ENCODE measurements around the gene CHST12.
"Not testable (repeated sequence)": the region's sequence is repeated elsewhere in the genome, so short reads cannot be mapped to it uniquely, and the experiment has no call there.

Gene CHST12

DNA sequence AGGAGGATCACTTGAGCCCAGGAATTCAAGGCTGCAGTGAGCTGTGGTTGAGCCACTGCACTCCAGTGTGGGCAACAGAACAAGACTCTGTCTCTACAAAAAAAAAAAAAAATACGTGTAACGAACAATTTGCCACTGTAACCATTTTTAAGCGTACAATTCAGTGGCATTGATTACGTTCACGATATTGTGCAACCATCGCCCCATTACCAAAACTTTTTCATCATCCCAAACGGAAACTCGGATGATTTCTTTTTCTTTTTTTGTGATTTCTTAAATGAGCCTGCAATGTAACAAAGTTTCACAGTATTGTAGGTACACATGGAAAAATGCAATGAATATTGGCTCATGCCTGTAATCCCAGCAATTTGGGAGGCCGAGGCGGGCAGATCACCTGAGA is 63.3 kb downstream of the CHST12 start:
- peaks cover 3% of the 10 kb centered on the region for H3K4me1 Mint-ChIP-seq (ENCODE audit: low read depth)
- no peak overlapping the region for H3K4me3 Mint-ChIP-seq
- no peaks in the 10 kb centered on the region for H3K36me3 Mint-ChIP-seq (ENCODE audit: low read depth)
- no peak overlapping the region for H3K27ac Mint-ChIP-seq
- peaks cover 17% of the 10 kb centered on the region for H3K27me3 Mint-ChIP-seq
- H3K9me3 Mint-ChIP-seq, result no peaks in the 10 kb centered on the region
- no peak for DNase-seq

DNA sequence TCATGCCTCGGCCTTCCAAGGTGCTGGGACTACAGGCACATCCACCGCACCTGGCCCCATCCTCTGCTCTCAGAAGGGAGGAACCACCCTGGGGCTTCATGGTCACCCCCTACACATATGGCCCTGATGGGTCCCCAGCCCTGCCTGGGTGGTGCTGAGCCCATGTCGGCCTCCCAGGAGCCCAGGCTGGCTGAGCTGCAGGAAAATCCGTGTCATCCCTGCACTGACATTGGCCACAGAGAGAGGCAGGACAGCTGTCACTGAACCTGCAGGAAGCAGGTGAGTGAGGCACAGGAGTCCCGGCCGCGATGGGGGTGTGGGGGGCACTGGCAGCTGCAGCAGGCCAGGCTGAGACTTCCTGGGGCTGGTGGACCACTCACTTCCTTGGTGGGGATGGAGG is 64.8 kb downstream of the CHST12 start:
- H3K4me3 Mint-ChIP-seq, result no peak overlapping the region
- DNase-seq, result no peak
- H3K27me3 Mint-ChIP-seq, result peaks cover 17% of the 10 kb centered on the region
- H3K9me3 Mint-ChIP-seq, result no peaks in the 10 kb centered on the region
- H3K27ac Mint-ChIP-seq, result no peak overlapping the region
- peaks cover 3% of the 10 kb centered on the region for H3K4me1 Mint-ChIP-seq (ENCODE audit: low read depth)
- no peaks in the 10 kb centered on the region for H3K36me3 Mint-ChIP-seq (ENCODE audit: low read depth)

DNA sequence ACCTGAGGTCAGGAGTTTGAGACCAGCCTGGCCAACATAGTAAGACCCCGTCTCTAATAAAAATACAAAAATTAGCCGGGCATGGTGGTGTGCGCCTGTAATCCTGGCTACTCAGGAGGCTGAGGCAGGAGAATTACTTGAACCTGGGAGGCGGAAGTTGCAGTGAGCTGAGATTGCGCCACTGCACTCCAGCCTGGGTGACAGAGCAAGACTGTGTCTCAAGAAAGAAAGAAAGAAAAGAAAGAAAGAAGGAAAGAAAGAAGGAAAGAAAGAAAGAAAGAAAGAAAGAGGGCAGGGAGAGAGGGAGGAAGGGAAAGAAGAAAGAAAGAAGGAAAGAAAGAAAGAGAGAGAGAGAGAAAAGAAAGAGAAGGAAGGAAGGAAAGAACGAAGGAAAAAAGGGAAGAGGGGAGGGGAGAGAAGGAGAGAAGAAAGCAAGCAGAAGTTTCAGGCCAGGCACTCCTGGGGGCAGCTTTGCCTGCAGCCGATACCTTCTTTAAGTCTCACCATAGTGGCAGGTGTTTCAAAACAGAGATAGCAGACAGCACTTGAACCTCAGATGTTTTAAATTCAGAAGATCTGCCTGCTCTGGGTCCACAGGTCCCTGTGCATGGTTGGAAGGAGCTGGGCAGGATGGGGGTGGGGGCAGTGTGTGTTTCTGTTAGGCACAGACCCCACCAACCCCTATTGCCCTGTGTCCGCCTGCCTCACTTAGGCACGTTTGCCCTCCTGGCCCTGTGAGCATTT is 66.2 kb downstream of the CHST12 start:
- H3K4me1 Mint-ChIP-seq (ENCODE audit: low read depth); DNase-seq; H3K4me3 Mint-ChIP-seq; H3K9me3 Mint-ChIP-seq; H3K36me3 Mint-ChIP-seq (ENCODE audit: low read depth); H3K27ac Mint-ChIP-seq: not testable (repeated sequence)
- H3K27me3 Mint-ChIP-seq, result peaks cover 17% of the 10 kb centered on the region

DNA sequence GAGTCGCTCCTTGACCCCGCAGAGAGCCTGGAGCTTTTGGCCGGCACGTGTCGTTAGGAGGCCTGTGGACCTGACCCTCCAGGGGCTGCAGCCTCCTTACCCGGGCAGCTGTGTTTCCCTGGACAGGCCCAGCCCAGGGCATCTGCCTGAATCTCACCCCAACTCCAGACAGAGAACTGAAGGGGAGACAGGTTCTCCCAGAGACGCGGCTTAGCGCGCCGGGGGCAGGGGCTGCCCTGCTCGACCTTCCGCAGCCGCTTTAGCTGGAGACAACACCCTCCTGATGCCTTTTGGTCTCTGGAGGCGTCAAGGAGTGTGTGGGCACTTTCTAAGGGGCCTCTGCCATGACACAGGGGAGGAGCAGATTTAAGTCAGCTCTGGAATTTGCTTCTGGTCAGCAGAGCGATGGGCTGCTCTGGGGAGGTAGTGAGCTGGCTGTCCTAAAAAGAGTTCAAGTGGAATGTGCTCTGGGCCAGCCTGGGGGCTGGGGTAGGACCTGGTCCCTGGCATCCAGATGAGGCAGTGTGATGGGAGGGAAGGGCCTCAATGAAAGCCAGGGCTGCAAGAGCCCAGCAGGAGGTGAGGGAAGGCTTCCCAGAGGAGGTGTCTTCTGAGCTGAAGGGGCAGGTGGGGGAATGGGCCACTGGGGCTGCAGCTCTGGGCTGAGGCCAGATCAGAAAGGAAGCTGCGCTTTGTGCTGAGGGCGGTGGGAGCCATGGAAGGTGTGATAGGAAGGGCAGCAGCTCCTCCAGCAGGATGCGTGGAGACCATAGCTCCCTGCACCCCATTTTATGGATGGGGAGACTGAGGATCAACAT is 67.0 kb downstream of the CHST12 start:
- H3K4me3 Mint-ChIP-seq, result no peak overlapping the region
- H3K36me3 Mint-ChIP-seq (ENCODE audit: low read depth), result no peaks in the 10 kb centered on the region
- no peak for DNase-seq
- H3K27me3 Mint-ChIP-seq, result peaks cover 17% of the 10 kb centered on the region
- H3K9me3 Mint-ChIP-seq, result no peaks in the 10 kb centered on the region
- H3K27ac Mint-ChIP-seq, result no peak overlapping the region
- peaks cover 3% of the 10 kb centered on the region for H3K4me1 Mint-ChIP-seq (ENCODE audit: low read depth)

DNA sequence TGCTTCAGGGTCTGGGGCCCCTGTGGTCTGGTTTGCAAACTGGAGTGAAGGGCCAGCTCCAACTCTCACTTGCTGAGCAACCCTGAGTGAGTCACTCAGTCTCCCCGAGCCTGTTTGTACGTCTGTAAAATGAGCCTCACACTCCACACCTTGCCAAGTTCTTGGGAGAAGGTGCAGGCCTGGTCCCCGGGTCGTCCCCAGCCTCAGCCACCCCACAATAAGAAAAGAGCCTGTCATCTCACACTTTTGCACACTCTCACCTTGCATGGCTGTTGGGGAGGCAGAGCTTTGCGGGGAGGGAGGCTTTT is 67.6 kb downstream of the CHST12 start:
- no peak overlapping the region for H3K27ac Mint-ChIP-seq
- no peak overlapping the region for H3K4me3 Mint-ChIP-seq
- peaks cover 17% of the 10 kb centered on the region for H3K27me3 Mint-ChIP-seq
- DNase-seq, result no peak
- H3K4me1 Mint-ChIP-seq (ENCODE audit: low read depth), result peaks cover 3% of the 10 kb centered on the region
- H3K36me3 Mint-ChIP-seq (ENCODE audit: low read depth), result no peaks in the 10 kb centered on the region
- H3K9me3 Mint-ChIP-seq, result no peaks in the 10 kb centered on the region

DNA sequence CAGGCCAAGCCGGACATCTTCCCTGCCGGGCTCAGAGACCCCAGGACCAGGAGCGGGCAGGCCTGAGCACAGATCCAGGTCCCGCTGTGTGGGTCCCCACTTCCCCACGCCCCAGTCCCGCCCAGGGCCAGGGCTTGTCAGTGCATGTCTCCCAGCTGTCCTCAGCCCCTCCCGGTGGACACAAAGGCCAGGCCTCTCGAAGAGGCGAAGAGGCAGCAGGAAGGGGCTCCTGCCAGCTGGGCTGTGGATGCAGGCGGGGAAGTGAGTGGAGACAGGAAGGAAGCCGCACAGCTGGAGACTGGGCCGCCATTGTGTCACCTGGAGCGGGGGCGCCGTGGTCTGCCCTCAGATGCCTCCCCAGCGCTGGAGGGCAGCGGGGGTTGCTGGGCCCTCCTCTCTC is 68.0 kb downstream of the CHST12 start:
- H3K4me1 Mint-ChIP-seq (ENCODE audit: low read depth), result peaks cover 3% of the 10 kb centered on the region
- H3K27ac Mint-ChIP-seq, result no peak overlapping the region
- no peaks in the 10 kb centered on the region for H3K36me3 Mint-ChIP-seq (ENCODE audit: low read depth)
- H3K9me3 Mint-ChIP-seq, result no peaks in the 10 kb centered on the region
- no peak overlapping the region for H3K4me3 Mint-ChIP-seq
- DNase-seq, result no peak
- H3K27me3 Mint-ChIP-seq, result peaks cover 17% of the 10 kb centered on the region

DNA sequence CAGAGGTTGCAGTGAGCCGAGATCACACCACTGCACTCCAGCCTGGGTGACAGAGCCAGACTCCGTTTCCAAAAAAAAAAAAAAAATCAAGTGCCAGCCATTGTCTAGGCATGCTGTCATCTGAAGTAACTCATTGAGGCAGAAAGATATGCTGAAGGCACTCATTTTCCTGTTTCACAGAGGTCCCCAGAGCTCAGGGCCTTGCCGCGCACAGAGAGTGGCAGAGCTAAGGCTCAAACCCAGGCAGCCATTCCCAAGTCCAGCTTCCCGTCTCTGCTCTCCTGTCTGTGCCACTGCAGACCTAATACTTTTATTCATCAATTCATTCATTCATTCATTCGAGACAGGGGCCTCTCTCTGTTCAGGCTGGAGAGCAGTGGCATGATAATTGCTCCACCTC is 69.3 kb downstream of the CHST12 start:
- H3K36me3 Mint-ChIP-seq (ENCODE audit: low read depth), result no peaks in the 10 kb centered on the region
- H3K27me3 Mint-ChIP-seq, result peaks cover 17% of the 10 kb centered on the region
- no peak for DNase-seq
- H3K4me3 Mint-ChIP-seq, result no peak overlapping the region
- peaks cover 5% of the 10 kb centered on the region for H3K4me1 Mint-ChIP-seq (ENCODE audit: low read depth)
- H3K27ac Mint-ChIP-seq, result no peak overlapping the region
- H3K9me3 Mint-ChIP-seq, result no peaks in the 10 kb centered on the region

DNA sequence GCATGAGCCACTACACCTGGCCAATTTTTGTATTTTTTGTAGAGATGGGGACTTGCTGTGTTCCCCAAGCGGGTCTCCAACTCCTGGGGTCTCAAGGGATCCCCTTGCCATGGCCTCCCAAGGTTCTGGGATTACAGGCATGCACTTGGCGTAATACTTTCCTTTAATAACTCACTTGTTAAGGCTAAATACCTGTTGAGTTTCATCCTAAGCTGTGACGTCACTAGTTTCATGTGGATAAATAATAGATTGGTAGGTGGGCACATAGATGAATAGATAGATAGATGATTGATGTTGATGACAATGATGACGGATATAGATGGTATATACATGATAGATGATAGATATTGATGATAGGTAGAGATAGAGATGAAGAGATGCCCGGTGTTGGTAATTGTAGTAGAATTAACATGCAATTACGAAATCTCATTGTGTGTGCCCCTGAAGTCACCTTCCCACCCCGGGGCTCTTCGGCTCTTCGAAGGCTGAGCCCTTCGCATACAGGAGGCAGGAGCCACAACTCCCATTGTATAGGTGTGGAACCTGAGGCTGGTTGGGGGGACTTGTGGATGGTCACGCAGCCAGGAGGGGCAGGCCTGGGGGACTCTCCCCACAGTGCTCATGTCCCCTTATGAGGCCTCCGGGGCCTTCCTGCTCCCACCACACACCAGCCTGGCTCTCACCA is 70.2 kb downstream of the CHST12 start:
- no peak for DNase-seq
- no peak overlapping the region for H3K4me3 Mint-ChIP-seq
- peaks cover 17% of the 10 kb centered on the region for H3K27me3 Mint-ChIP-seq
- H3K27ac Mint-ChIP-seq, result no peak overlapping the region
- peaks cover 5% of the 10 kb centered on the region for H3K4me1 Mint-ChIP-seq (ENCODE audit: low read depth)
- H3K9me3 Mint-ChIP-seq, result no peaks in the 10 kb centered on the region
- H3K36me3 Mint-ChIP-seq (ENCODE audit: low read depth), result no peaks in the 10 kb centered on the region

DNA sequence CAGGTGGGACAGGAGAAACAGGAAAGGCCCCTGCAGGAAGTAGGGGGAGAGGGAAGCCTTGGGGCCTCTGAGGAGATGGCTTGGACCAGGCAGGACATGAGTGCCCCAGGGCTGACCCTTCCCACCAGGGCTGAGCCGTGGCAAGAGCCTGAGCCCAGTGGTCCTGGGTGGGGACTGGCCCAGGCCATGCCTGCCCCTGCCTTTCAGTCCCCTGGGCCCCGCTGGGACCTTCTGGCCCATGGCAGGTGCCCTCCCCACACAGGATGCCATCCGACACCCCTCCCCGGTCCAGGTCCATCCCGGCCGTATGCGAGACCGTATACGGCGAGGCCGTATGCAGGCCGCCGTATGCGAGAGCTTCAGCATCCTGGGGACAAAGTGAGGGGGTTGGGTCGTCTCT is 70.8 kb downstream of the CHST12 start:
- peaks cover 14% of the 10 kb centered on the region for H3K27me3 Mint-ChIP-seq
- no peaks in the 10 kb centered on the region for H3K9me3 Mint-ChIP-seq
- peaks cover 3% of the 10 kb centered on the region for H3K4me1 Mint-ChIP-seq (ENCODE audit: low read depth)
- H3K4me3 Mint-ChIP-seq, result no peak overlapping the region
- no peak for DNase-seq
- no peaks in the 10 kb centered on the region for H3K36me3 Mint-ChIP-seq (ENCODE audit: low read depth)
- no peak overlapping the region for H3K27ac Mint-ChIP-seq

DNA sequence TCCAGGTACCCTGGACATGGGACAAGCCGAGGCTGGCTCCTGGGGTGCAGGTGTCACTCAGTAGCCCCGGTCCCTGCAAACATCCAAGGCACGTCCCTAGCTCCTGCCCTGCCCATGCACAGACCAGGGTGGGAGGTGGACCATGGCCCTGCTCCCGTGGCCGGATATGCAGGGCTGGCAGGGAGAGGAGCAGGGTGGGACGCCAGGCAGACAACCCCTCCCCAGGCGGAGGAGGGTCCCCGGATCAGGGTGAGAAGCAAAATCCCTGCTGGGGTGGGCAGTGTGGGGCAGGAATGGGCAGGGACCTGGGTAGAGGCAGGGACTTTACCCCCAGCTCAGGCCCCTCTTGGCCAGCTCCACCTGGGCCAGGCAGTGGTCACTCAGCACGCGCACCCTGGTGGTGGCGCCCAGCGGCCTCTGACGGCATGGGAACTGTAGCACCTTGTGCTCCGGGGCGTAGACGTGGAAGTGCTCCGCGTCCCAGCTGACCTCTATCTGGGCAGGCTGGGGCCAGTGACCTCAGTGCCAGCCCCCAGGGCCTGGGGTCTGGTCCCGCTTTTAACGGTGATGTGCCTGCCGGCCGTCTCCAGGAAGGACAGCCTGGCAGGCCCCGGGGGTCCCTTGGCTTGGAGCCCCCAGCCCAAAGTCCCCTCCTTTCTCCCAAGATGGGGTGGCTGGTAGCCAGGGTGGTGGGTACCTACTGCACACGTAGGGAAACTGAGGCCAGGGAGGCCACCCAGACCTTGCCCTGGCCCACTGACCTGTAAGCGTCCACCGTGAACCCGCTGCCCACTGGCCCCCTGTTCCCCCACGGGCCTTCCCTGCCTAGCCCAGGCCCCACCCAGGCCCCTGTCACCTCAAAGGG is 71.6 kb downstream of the CHST12 start:
- Mint-ChIP-seq H3K36me3 (ENCODE audit: low read depth) (no peaks in the 10 kb centered on the region), H3K4me3 (no peak overlapping the region), H3K27me3 (peaks cover 10% of the 10 kb centered on the region), H3K9me3 (no peaks in the 10 kb centered on the region), H3K27ac (no peak overlapping the region), H3K4me1 (ENCODE audit: low read depth) (peaks cover 3% of the 10 kb centered on the region)
- DNase-seq, result no peak

DNA sequence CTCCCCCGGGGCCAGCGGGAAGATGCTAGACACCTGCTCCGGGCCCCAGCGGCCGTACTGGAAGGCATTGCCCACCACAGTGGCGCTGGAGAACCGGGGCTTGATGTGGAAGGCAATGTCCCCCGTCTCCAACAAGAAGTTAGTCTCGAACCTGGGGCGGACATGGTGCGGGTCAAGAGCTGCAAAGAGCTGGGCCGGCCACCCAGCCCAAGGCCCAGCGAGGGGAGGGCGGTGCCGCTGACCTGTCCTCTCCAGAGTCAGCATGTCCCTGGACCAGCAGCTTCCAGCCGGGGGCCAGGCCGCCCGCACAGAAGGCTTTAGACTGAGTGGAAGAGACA is 72.2 kb downstream of the CHST12 start:
- no peak for DNase-seq
- Mint-ChIP-seq H3K27ac (no peak overlapping the region), H3K36me3 (ENCODE audit: low read depth) (no peaks in the 10 kb centered on the region), H3K4me3 (no peak overlapping the region), H3K9me3 (no peaks in the 10 kb centered on the region), H3K4me1 (ENCODE audit: low read depth) (peaks cover 3% of the 10 kb centered on the region), H3K27me3 (peaks cover 4% of the 10 kb centered on the region)

DNA sequence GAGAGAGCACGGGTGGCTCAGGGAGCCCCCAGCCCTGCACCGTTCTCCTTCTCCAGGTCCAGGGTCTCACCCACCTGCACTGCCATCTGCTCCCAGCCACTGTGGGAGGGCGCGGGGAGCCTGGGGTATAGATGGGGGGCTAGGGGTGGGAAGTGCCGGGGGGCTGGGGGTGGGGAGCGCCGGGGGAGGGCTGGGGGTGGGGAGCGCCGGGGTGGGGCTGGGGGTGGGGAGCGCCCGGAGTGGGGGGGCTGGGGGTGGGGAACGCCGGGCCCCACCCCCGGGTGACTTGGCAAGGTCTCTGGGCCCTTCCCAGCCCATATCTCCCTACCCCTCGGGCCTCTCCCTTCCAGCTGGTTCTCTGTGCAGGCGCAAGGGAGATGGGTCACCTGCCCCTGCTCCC is 72.9 kb downstream of the CHST12 start, which contains the start of gene GRIFIN:
GRIFIN (minus strand) TSS at position 101 of the 400 bp plus-strand sequence; CDS start at position 86, 15 bp downstream.
- no peaks in the 10 kb centered on the region for H3K9me3 Mint-ChIP-seq
- no peaks in the 10 kb centered on the region for H3K36me3 Mint-ChIP-seq (ENCODE audit: low read depth)

DNA sequence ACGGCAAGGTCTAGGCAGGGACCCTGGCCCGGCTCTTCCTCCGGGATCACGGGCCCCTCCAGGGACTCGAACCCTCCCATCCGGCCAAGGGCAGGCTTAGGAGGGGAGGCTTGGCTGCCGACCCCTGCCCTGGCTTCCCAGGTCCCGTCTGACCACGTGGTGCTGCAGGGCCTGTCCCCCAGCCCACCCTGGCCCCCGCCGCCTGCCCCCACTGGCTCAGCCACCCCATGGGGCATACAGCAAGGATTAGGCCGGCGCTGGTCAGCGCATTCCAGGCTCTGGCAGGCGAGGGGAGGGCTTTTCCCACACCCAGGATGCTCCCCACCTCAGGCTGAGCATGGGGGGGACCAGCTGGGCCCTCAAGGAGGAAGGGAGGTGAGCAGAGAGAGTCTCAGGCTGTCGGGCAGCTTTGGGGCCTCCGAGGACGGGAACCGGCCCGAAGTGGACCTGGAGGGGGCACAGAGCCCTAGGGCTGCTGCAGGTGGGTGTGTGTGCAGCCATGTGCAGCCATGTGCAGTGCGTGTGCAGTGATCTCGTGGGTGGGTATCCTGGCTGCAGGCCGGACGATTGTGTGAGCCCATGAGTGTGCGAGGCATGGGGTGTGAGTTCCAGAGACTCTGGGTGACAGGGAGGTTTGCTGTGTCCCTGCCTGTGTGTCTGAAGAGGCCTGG is 73.5 kb downstream of the CHST12 start:
- Mint-ChIP-seq H3K36me3 (ENCODE audit: low read depth) (no peaks in the 10 kb centered on the region), H3K9me3 (no peaks in the 10 kb centered on the region), H3K27me3 (no peaks in the 10 kb centered on the region), H3K4me3 (no peak overlapping the region), H3K4me1 (ENCODE audit: low read depth) (peaks cover 3% of the 10 kb centered on the region), H3K27ac (no peak overlapping the region)
- no peak for DNase-seq

More for the DNA sequence above, 72.9 kb downstream of the CHST12 start, which contains the start of gene GRIFIN:
- DNase-seq, result no peak
- peaks cover 3% of the 10 kb centered on the region for H3K4me1 Mint-ChIP-seq (ENCODE audit: low read depth)
- no peaks in the 10 kb centered on the region for H3K27me3 Mint-ChIP-seq
- H3K4me3 Mint-ChIP-seq, result no peak within 1 kb of the TSS
- H3K27ac Mint-ChIP-seq, result no peak within 1 kb of the TSS

Data from activated T-cell treated with anti-CD3 and anti-CD28 coated beads, Interleukin-2, amount 50 U/mL, for 24 hours (primary cell).